GM11168 (cell line): ENCODE results near the gene TRIM47.
"Not testable (repeated sequence)": the region's sequence is repeated elsewhere in the genome, so short reads cannot be mapped to it uniquely, and the experiment has no call there.

ENCODE experiments used
- in situ Hi-C: fragments of 300-500 bp; cut with MboI; formaldehyde crosslinking; loops from one replicate; pipeline ENCODE4 v1.12.0; 2022; ENCODE audit warnings: low sequenced_read_pairs; ENCODE audit not compliant: unreplicated experiment

TRIM47 gene

GRCh38 chr17:75894049-75894733 is 15.8 kb upstream of the TRIM47 start:
- in situ Hi-C loops, result no loop called here

- in situ Hi-C loops, result no loop called here
Measured at GRCh38 chr17:75893305-75894048, 15.1 kb upstream of the TRIM47 start.

- in situ Hi-C loops, result no loop called here
Measured at GRCh38 chr17:75892556-75893224, 14.3 kb upstream of the TRIM47 start.

- in situ Hi-C loops, result no loop called here
Measured at GRCh38 chr17:75891605-75892555, 13.5 kb upstream of the TRIM47 start.

- in situ Hi-C loops, result no loop called here
Measured at GRCh38 chr17:75891022-75891604, 12.7 kb upstream of the TRIM47 start.

GRCh38 chr17:75889454-75889853 is 11.1 kb upstream of the TRIM47 start:
- in situ Hi-C loops, result no loop called here

GRCh38 chr17:75888484-75888883 is 10.1 kb upstream of the TRIM47 start:
- in situ Hi-C loops, result no loop called here

- in situ Hi-C loops, result not testable (repeated sequence)
Measured at GRCh38 chr17:75885860-75886259, 7.5 kb upstream of the TRIM47 start.

GRCh38 chr17:75885431-75885830 is 7.0 kb upstream of the TRIM47 start:
- in situ Hi-C loops, result no loop called here

- in situ Hi-C loops, result no loop called here
Measured at GRCh38 chr17:75881678-75882454, 3.5 kb upstream of the TRIM47 start.

- in situ Hi-C loops, result no loop called here
Measured at GRCh38 chr17:75880266-75880665, 1.9 kb upstream of the TRIM47 start.

GRCh38 chr17:75877752-75878173 is 618 bp downstream of the TRIM47 start:
- in situ Hi-C loops, result no loop called here

GRCh38 chr17:75876938-75877751 is 1.2 kb downstream of the TRIM47 start:
- in situ Hi-C loops, result no loop called here

- in situ Hi-C loops, result no loop called here
Measured at GRCh38 chr17:75876190-75876937, 2.0 kb downstream of the TRIM47 start.

- in situ Hi-C loops, result no loop called here
Measured at GRCh38 chr17:75875940-75876189, 2.5 kb downstream of the TRIM47 start.

- in situ Hi-C loops, result no loop called here
Measured at GRCh38 chr17:75875182-75875939, 3.0 kb downstream of the TRIM47 start.
